GM08714 (cell line): Measurements from ENCODE around the gene FHAD1.
"Not testable (repeated sequence)": the region's sequence is repeated elsewhere in the genome, so short reads cannot be mapped to it uniquely, and the experiment has no call there.

Experiments
- H3K4me3 ChIP-seq: fragments of 200-500 bp; sonication (Bioruptor generic); 2 replicates; pipeline ENCODE4 v1.5.1; 2014; ENCODE audit warnings: mild to moderate bottlenecking, low read length, inconsistent platforms
- ZNF274 ChIP-seq: IDR thresholded peaks from 2 replicates; pipeline ENCODE4 v1.6.1; 2012; ENCODE audit warnings: mild to moderate bottlenecking, low read depth, low read length

FHAD1 gene

GRCh38 chr1:15414445-15414983 is 167.5 kb downstream of the FHAD1 start:
- no peak for TF ChIP-seq ZNF274
- H3K4me3 ChIP-seq = no peak overlapping the region

GRCh38 chr1:15417059-15417934 is 170.3 kb downstream of the FHAD1 start:
- H3K4me3 ChIP-seq = no peak overlapping the region; the same call in 1 of the 2 replicates

DNA sequence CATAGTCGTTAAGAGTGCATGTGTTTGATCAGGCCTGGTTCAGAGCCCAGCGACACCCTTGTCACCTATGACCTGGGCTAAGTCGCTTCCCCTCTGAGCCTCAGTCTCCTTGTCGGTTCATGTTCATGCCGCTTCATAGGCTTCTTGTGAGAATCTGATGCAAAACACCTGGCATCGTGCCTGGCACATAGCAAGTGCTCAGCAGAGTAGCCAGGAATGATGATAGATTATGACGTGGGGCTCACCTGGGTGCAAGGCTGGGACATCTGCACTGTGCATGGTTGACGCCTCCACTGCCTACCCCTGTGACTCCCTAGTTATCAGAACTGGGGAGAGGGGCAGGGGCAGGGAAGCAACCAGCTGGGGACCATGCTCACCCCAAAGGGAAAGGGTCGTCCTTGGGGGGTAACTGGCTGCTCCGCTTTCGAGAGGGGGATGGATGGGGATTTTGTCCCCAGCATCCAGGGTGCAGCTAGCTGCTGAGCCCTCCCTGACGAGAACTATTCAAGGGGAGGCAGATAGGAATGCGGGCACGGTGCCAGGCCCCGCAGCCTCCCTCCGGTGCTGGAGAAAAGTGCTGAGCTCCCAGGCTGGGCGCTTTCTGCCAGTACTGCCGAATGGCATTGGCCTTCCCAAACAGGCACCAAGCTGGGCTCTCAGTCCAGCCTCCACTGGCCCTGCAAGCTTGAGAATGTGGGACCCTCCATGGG is 171.9 kb downstream of the FHAD1 start:
- no peak for TF ChIP-seq ZNF274

More at GRCh38 chr1:15417059-15417934, 170.3 kb downstream of the FHAD1 start:
- no peak for TF ChIP-seq ZNF274

DNA sequence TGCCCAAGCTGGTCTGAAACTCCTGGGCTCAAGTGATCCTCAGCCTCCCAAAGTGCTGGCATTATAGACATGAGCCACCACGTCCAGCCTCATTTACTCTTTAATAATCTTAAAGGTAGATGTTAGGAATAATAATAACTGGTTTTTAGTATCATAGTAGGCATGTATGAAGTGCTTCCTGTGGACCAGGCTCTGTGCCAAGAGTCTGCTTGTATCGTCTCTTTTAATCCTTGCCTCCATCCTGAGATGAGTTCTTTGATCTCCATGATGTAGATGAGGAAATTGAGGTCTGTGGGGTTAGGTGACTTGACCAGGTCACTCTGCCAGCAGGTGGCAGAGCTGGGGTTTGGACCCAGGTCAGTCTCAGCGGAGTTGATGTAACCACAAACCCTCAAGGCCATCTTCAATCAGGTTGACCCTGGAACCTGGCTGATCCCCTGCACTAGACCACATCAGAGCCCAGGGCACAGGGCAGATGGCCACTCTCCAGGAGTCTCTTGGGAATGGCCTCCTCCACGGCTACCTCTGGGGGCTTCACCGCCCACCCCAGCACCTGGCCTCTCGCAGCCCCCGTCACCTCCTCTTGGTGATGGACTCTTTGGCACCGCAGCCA is 173.9 kb downstream of the FHAD1 start:
- no peak overlapping the region for H3K4me3 ChIP-seq
- TF ChIP-seq ZNF274 = no peak

More for the DNA sequence above, 171.9 kb downstream of the FHAD1 start:
- H3K4me3 ChIP-seq = no peak overlapping the region

DNA sequence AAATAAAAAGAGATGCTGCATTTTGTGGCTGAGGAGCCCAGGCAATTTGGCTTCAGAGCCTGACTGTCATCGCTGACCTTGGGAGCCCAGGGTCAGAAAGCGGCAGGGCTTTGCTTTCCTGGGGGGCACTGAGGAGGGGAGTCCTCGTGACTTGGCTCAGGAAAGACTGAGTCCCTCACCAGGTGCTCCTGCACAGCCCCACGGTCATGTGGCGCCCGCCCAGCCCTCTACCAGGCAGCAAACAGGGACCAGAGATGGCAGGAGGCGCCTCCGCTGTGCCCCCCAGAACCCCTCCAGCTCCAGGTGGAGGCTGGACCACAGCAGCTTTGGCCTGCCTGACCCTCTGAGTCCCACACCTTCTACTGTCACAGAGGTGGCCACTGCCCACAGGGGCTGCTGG is 175.8 kb downstream of the FHAD1 start:
- H3K4me3 ChIP-seq = no peak overlapping the region
- TF ChIP-seq ZNF274 = no peak

DNA sequence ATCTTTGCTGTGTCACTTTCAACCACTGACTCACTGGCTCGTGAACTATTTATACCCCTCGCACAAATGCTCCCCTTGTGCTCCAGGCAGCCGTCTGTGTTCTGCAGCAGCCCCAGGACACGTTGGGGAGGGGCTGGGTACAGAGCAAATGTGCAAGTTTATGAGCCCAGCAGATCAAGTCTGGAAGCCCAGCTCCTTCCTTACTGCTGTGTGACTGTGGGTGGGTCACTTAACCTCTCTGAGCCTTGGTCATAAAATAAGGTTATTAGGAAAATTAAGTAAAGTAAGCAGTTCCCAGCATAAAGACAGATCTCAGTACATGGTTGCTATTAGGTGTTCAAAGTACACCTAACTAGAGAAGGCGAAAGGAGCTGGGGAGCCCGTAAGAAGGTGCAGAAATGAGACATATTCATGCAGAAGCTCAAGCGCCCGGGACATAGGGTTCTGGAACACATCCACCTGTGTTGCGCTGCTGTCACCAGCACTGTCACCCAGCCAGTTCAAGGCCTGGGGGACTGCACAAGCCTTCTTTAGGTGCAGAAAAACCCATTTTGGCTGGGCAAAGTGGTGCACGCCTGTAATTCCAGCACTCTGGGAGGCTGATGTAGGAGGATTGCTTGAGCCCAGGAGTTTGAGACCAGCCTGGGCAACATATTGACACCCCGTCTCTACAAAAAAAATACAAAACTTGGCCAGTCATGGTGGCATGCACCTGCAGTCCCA is 176.5 kb downstream of the FHAD1 start:
- no peak for TF ChIP-seq ZNF274
- no peak overlapping the region for H3K4me3 ChIP-seq

DNA sequence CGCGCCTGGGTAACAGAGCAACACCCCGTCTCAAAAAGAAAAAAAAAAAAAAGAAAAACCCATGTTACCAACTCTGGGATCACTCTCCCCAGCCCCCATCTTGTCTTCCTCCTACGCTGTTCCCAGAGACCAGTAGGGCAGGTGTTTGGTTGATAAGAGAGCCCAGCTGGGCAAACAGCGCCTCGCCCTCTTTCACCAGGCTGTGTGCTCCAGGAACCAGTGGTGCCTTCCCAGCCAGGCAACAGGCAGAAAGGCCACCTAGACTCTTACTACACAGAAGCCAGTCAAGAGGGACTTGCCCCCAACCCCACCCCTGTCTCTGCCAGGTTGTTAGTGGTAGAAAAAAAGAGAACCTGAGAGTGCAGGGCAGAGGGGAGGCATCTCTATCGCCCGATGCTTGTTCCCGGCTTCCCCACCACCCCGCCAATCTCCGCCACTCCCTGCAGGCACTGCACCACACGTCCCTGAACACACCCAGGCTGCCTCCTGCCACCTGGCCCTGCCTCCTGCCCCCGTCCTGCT is 177.2 kb downstream of the FHAD1 start:
- H3K4me3 ChIP-seq = no peak overlapping the region
- TF ChIP-seq ZNF274 = no peak

GRCh38 chr1:15424981-15425380 is 178.0 kb downstream of the FHAD1 start:
- H3K4me3 ChIP-seq = no peak overlapping the region
- no peak for TF ChIP-seq ZNF274

DNA sequence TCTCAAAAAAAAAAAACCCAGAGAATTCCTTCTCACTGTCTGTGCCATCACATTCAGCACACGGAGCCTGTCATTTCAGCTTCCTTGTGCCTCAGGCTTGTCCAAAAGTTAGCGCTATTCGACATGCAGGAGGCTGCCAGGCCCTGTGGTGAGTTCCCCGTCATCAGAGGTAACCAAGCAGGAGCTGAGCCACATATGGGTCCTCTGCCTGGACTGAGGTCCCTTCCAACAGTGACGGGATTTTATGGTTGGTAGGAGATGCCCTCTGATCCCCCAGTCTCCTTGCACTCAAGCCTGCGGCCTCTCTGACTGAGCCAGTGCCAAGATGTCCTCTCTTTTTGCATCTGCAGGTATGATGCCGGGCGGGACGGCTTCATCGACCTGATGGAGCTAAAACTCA is 178.5 kb downstream of the FHAD1 start:
- H3K4me3 ChIP-seq = no peak overlapping the region
- no peak for TF ChIP-seq ZNF274

DNA sequence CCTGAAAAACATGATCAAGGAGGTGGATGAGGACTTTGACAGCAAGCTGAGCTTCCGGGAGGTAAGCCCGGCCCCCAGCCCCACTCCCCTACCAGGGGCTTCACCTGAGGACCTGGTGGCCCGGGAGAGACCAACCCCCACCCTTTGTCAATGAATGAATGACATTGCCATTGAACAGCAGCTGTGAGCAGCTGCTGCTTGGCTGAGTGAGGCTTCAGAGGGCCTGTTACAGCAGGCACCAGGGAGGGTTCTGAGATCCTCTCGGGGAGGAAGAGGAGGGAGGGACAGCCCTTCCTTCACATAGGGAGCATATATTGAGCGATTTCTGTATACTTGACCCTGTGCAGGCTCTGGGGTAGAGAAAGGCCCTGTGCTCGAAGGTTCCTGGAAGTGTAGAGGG is 178.9 kb downstream of the FHAD1 start:
- TF ChIP-seq ZNF274 = no peak
- no peak overlapping the region for H3K4me3 ChIP-seq

- no peak overlapping the region for H3K4me3 ChIP-seq
- TF ChIP-seq ZNF274 = no peak
Observed at GRCh38 chr1:15426492-15427279, 179.7 kb downstream of the FHAD1 start.

DNA sequence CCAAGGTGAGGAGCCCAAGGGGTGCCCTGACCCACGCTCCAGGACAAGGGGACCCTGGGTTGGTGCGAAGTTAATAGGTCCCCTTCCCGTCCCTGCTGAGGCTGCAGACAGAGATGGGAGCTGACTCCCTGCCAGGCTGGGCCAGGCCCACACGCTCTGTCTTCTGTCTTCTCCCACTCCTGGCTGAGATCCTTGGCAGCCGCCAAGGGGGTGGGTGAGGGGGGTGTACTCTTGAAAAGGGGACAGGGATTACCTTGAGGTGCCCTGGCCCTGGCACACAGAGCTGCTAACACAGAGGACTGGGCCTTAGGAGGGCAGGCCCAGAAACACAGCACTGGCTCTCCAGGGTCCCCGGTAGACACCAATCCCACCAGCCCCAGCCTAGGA is 180.2 kb downstream of the FHAD1 start:
- H3K4me3 ChIP-seq = no peak overlapping the region
- TF ChIP-seq ZNF274 = no peak

DNA sequence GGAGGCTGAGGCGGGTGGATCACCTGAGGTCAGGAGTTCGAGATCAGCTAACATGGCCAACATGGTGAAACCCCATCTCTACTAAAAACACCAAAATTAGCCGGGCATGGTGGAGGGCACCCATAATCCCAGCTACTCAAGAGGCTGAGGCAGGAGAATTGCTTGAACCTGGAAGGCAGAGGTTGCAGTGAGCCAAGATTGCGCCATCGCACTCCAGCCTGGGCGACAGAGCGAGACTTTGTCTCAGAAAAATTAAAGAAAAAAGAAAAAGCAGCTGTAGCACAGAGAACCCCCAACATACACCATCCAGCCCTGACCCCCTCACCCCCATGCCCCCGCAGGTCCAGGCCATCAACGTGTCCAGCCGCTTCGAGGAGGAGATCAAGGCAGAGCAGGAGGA is 181.2 kb downstream of the FHAD1 start:
- H3K4me3 ChIP-seq = not testable (repeated sequence)
